Panc1 (cell line): ENCODE measurements around the gene CALHM4.
A peak's percentile ranks its signal among the peaks of the same experiment; 100 is the strongest.

Source experiments
- CTCF ChIP-seq: fragments of 450-650 bp; IDR thresholded peaks from 2 replicates; pipeline ENCODE4 v1.5.1; 2017; ENCODE audit warnings: mild to moderate bottlenecking
- POLR2AphosphoS5 ChIP-seq: IDR thresholded peaks from 2 replicates; pipeline ENCODE4 v1.6.1; 2012; ENCODE audit warnings: mild to moderate bottlenecking, low read depth, low read length, moderate library complexity
- REST ChIP-seq, 2 experiments: IDR thresholded peaks; 2 replicates each; pipeline ENCODE4 v1.6.1; 2011 to 2012; ENCODE audit warnings: low read depth in 2 of 2, control low read depth in 1 of 2, low read length in 1 of 2, mild to moderate bottlenecking in 1 of 2, moderate library complexity in 1 of 2; ENCODE audit not compliant: insufficient read depth in 1 of 2
- TCF7L2 ChIP-seq: IDR thresholded peaks from 2 replicates; pipeline ENCODE4 v1.6.1; 2011; ENCODE audit warnings: mild to moderate bottlenecking, low read depth, low read length, inconsistent platforms

- TF ChIP-seq CTCF = peak; percentile 67
- no peak for TF ChIP-seq POLR2AphosphoS5
- TF ChIP-seq TCF7L2 = no peak
- no peak for TF ChIP-seq REST (IDR thresholded peaks at IDR 0.05; ENCODE audit: insufficient read depth in 1 of 2, low read depth in 2 of 2, low read length in 1 of 2)
These were observed 42.0 kb upstream of the CALHM4 start, which contains the start of gene CALHM5 for GRCh38 chr6:116511424-116512110.
